DOHH2 (cell line): ENCODE measurements around the gene PLEKHA1.

Source experiments
- EZH2phosphoT487 ChIP-seq: fragments of 200-600 bp; sonication (generic); IDR thresholded peaks from 2 replicates; pipeline ENCODE4 v1.6.1; 2017; ENCODE audit warnings: borderline replicate concordance, mild to moderate bottlenecking, antibody characterized with exemption, low read length, moderate library complexity, mixed read lengths
- TF ChIP-seq, protein P1 (sequence below): fragments of 200-600 bp; sonication (generic); IDR thresholded peaks from one replicate; pipeline ENCODE4 v1.5.1; 2014; ENCODE audit warnings: antibody characterized with exemption, mild to moderate bottlenecking, low read depth, low read length; ENCODE audit not compliant: poor library complexity, severe bottlenecking

DNA sequence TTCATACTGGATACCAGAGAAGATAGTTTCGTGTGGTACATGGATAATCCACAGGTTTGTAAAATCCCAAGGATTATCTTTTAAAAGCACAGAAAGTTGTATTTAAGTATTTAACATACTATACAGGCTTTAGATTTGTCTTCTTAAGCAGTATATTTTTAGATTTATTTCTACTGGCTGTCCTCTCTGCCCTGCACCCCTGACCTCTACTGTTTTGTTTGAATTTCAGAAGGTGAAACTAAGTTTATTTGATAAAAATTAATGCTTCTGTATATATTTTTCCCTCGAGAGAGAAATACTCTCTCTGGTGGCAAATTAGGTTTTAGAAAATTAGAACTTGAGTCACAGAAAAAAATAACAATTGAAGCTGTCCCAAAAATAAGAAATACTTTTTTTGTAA lies 18.8 kb downstream of the PLEKHA1 start:
- TF ChIP-seq, protein P1, sequence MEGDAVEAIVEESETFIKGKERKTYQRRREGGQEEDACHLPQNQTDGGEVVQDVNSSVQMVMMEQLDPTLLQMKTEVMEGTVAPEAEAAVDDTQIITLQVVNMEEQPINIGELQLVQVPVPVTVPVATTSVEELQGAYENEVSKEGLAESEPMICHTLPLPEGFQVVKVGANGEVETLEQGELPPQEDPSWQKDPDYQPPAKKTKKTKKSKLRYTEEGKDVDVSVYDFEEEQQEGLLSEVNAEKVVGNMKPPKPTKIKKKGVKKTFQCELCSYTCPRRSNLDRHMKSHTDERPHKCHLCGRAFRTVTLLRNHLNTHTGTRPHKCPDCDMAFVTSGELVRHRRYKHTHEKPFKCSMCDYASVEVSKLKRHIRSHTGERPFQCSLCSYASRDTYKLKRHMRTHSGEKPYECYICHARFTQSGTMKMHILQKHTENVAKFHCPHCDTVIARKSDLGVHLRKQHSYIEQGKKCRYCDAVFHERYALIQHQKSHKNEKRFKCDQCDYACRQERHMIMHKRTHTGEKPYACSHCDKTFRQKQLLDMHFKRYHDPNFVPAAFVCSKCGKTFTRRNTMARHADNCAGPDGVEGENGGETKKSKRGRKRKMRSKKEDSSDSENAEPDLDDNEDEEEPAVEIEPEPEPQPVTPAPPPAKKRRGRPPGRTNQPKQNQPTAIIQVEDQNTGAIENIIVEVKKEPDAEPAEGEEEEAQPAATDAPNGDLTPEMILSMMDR = no peak
- no peak for TF ChIP-seq EZH2phosphoT487
